ENCODE data around the gene NTN1. TPM values are rescaled to one million over a fixed set of nuclear protein-coding genes. Genes with fewer than 3 reads are reported as not detected.

NTN1 gene
- total RNA-seq, 1 donor from 2014 or later = 4.1 TPM

DNA sequence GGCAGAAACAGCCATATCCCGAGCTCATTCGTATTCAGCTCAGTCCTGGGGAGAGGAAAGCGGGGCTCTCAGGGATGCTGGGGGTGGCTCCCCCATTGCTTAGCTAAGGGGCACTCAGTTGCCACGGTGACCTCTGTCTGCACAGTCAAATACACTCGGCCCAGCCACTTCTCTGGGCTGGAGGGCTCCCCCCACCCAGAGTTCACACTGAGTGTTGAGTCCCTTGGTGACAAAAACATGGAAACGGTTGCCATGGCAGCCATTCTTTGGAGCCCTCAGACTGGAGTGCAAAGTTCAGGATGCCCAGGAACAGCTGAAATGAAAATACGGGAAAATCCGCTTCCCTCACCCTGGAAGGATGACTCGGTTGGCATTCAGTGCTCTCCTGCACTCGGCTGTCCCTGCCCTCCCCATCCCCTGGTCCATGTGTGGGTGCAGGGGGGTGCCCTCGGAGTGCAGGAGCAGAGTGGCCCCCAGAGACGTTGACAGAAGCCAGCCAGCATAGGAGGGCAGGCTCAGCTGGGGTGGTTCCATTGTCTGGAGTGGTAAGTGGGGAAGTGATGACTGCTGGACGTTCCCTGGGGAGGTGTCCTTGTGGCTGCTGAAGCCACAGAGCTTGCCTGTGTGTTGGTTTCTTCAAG is 216.5 kb downstream of the NTN1 start:
- peaks cover 21% of the 10 kb centered on the region for H3K4me1 ChIP-seq

DNA sequence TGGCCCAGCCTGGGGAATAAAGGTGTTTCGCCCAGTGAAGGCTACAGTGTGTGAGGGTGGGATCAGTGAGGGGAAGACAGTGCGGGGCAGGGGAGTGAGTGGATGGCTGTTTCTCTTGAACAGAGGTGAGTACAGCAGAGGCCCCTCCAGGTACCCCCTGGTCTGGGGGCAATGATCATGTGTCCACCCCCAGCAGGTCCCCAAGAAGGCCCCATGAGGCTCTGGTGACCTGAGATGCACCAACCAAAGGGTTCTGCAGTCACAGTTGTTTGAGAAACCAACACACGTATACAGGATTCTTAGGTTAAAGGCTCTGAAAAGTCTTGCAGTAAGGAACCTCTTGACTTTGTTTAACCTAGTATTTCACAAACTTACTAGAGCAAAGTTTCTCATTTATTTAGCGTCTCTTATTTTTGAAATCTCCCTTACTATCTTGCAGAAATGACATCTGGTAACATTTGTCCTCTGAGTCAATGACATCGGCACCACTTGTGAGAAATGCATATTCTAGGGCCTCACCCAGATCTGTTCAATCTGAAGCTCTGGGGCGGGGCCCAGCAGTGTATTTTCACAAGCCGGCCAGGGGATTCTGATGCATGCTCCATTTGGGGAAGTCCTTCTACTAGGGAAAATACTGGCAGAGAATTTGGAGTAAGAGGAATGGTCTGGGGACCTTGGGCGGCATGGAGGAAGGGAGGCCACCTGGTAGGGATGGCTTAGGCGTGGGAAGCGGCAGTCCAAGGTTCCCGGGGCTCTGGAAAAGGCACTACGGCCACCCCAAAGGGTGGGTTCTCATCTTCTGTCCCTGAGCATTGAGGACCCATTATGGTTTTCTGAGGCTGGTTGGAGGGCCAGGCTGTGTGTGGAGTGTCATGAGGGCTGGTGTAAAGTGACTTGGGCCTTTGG is 217.3 kb downstream of the NTN1 start:
- ATAC-seq (no peak), DNase-seq (no peak)
- peak overlapping the region; percentile 51 for H3K4me3 ChIP-seq
- peaks cover 21% of the 10 kb centered on the region for H3K4me1 ChIP-seq
- no peaks in the 10 kb centered on the region for H3K27me3 ChIP-seq
- no peaks in the 10 kb centered on the region for H3K9me3 ChIP-seq
- no peaks in the 10 kb centered on the region for H3K36me3 ChIP-seq
- H3K27ac ChIP-seq = no peak overlapping the region
- intact Hi-C loops (cut with DNase I) = no loop called here
- TF ChIP-seq, protein P1, sequence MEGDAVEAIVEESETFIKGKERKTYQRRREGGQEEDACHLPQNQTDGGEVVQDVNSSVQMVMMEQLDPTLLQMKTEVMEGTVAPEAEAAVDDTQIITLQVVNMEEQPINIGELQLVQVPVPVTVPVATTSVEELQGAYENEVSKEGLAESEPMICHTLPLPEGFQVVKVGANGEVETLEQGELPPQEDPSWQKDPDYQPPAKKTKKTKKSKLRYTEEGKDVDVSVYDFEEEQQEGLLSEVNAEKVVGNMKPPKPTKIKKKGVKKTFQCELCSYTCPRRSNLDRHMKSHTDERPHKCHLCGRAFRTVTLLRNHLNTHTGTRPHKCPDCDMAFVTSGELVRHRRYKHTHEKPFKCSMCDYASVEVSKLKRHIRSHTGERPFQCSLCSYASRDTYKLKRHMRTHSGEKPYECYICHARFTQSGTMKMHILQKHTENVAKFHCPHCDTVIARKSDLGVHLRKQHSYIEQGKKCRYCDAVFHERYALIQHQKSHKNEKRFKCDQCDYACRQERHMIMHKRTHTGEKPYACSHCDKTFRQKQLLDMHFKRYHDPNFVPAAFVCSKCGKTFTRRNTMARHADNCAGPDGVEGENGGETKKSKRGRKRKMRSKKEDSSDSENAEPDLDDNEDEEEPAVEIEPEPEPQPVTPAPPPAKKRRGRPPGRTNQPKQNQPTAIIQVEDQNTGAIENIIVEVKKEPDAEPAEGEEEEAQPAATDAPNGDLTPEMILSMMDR (IDR thresholded peaks at IDR 0.05) = no peak

More for the DNA sequence above, 216.5 kb downstream of the NTN1 start:
- Histone ChIP-seq H3K36me3 (no peaks in the 10 kb centered on the region), H3K27ac (no peak overlapping the region), H3K27me3 (peaks cover 2% of the 10 kb centered on the region), H3K4me3 (no peak overlapping the region), H3K9me3 (no peaks in the 10 kb centered on the region)
- intact Hi-C loops (cut with DNase I) = no loop called here
- ATAC-seq (no peak), DNase-seq (no peak)
- TF ChIP-seq, protein P1 (IDR thresholded peaks at IDR 0.05) = no peak

DNA sequence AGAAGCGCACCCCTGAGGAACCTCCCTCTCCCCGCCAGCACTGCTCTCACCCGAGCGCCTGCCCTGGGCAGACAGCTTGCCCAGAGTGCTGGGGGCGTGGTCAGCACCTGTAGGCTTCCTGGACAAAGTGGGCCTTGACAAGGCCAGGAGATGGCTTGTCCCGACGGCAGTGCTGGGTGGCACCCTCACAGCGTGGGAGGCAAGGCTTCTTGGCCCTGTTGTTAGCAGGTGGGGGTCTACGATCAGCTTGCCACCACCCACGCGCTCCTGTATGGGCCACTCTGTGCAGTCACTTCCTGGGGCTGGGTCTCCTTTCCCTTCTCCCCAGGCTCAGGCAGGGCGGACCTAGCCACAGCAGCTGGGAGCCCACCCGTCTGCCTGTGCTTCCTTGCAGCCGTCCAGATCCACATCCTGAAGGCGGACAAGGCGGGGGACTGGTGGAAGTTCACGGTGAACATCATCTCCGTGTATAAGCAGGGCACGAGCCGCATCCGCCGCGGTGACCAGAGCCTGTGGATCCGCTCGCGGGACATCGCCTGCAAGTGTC is 218.0 kb downstream of the NTN1 start:
- no peaks in the 10 kb centered on the region for H3K27me3 ChIP-seq
- peak overlapping the region; percentile 63 for H3K27ac ChIP-seq
- no peaks in the 10 kb centered on the region for H3K36me3 ChIP-seq
- H3K9me3 ChIP-seq = no peaks in the 10 kb centered on the region
- ATAC-seq (no peak), DNase-seq (no peak)
- intact Hi-C loops (cut with DNase I) = no loop called here
- H3K4me1 ChIP-seq = peaks cover 26% of the 10 kb centered on the region
- peak overlapping the region; percentile 51 for H3K4me3 ChIP-seq
- TF ChIP-seq, protein P1 (IDR thresholded peaks at IDR 0.05) = no peak

DNA sequence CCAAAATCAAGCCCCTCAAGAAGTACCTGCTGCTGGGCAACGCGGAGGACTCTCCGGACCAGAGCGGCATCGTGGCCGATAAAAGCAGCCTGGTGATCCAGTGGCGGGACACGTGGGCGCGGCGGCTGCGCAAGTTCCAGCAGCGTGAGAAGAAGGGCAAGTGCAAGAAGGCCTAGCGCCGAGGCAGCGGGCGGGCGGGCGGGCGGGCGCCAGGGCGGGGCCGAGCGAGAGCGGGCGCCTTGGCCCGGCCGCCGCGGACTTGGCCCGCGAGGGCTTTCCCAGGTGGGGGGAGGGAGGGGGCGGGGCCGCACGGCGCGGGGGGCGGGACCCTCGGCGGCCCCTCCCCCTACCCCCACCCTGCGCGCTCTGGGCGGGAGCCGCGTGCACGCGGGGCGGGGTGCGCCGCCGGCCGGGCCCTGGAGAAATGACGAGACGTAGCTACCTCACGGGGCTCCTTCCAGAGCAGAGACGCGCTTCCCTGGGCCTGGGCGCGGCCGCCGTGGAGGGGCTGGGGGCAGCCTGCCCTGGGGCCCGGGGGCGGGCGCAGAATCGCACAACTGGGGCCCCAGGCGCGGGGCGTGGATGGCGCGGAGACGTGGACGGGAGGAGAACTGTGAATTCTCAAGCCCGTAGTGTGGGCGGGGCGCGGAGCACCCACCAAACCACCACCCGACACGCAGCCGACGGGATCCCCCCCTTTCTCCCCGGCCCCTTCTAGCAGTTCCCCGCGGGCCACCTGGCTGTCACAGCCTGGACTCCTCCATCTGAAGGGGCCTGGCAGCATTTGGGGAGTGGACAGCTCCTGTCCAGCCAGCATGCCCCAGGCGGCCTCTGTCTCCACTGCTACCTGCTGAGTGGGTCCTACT is 218.7 kb downstream of the NTN1 start:
- H3K4me1 ChIP-seq = peaks cover 33% of the 10 kb centered on the region
- intact Hi-C loops (cut with DNase I) = no loop called here
- H3K27me3 ChIP-seq = no peaks in the 10 kb centered on the region
- H3K36me3 ChIP-seq = no peaks in the 10 kb centered on the region
- peak overlapping the region; percentile 89 for H3K27ac ChIP-seq
- ATAC-seq (peak; percentile 90), DNase-seq (peak; percentile 90)
- peak overlapping the region; percentile 57 for H3K4me3 ChIP-seq
- TF ChIP-seq, protein P1 (IDR thresholded peaks at IDR 0.05) = no peak
- H3K9me3 ChIP-seq = no peaks in the 10 kb centered on the region

DNA sequence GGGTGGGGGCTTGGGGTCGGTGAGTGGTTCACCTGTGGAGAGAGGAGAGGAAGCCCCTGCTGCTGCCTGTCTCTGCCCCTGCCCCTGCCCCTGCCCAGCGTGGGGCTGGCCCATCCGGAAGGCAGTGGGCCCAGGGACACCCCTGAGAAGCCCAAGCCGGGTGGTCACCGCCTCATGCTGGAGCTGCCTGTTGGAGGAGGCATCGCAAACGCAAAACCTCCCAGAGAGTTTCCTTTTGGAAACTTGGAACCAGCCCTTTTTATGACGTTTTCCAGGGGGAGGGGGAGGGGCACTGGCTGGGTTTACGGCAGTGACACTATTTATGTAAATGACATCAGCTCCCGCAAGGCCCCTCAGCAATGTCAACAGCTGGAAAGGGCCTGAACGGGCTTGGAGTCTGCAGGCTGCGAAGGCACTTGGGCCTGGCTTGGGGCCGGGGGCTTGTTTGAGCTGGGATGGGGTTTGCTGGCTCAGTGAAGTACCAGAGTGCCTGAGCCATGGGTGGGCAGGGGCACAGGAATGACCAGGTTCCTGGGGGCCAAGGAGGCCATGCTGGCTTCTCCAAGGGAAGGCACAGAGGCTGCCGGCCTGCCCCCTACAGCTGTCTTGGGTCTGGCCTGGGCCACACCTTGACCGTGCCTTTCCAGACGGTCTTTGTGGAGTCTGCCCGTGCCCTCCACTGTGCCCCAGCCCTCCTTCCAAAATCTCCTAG is 219.5 kb downstream of the NTN1 start:
- DNase-seq (no peak), ATAC-seq (peak; percentile 9)
- intact Hi-C loops (cut with DNase I) = no loop called here
- Histone ChIP-seq H3K36me3 (no peaks in the 10 kb centered on the region), H3K27ac (peak overlapping the region; percentile 89), H3K4me1 (peaks cover 33% of the 10 kb centered on the region), H3K9me3 (no peaks in the 10 kb centered on the region), H3K4me3 (peak overlapping the region; percentile 57), H3K27me3 (no peaks in the 10 kb centered on the region)
- TF ChIP-seq, protein P1 (IDR thresholded peaks at IDR 0.05) = no peak

Measured in upper lobe of right lung (tissue), 1 donor.